NCI-H345 (cell line): ENCODE data around the gene ZNF385C.
A peak's percentile ranks its signal among the peaks of the same experiment; 100 is the strongest.
"Not testable (repeated sequence)": the region's sequence is repeated elsewhere in the genome, so short reads cannot be mapped to it uniquely, and the experiment has no call there.

Experiments used
- DNase-seq: peaks from one replicate; lab custom pipeline; 2025; lab: John Stamatoyannopoulos, UW

ZNF385C gene

DNA sequence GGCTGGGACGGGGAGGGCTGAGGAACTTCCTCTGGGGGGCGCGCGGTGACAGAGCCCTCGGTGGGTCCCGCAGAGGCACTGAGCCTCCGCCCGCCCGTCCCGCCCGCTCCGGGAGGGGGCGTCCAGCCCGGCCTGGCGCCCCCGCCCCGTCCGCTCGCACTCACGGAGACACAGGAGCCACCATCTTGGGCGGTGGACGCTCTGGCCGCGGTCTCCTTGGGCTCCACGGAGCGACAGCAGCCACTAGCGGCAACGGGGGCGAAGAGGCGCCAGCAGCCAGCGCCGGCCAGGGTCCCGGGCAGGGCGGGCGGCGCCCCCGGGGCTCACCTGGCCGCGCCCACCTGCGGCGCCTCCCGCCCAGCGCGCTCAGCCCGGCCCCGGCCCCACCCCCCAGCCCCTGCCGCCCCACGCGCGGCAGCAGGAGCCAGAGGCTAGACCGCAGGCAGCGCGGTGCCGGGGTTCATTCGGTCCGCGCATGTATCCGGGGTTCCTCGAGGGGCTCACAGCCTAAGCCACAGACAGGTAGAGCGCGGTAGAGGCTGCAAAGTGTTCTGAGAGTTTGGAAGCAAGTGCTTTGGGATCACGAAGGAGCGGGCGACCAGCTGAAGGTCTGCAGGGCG, 47.8 kb downstream of the ZNF385C start, which contains the start of gene C17orf113:
Gene C17orf113, minus strand, starts transcription at position 209 of the 620 bp plus-strand sequence. CDS start 7,225 bp downstream, outside the sequence.
- DNase-seq, result peak; percentile 57

DNA sequence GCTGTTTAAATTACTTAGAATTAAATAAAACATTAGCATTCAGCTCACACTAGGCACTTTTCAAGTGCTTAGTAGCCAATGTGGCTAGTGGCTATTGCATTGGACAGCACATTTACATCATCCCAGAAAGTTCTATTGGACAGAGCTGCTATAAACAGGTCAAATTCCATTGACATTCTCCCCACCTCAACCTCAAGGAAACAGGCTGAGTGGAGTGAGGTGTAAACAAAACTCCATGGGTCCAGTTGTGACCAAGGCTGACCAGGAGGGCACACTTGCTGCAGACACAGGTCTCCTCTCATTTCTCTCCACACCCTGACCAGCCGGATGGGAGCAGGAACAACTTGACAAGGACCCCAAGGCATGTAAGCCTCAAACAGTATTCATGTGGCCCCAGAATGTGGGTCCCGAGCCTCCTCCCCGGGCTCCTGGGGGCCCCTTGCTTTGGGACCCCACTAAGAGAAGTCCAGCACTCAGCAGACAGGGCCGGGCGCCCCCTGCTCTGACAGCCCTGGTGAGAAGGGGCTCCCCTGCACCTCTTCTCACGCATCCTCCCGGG, 48.4 kb downstream of the ZNF385C start:
- no peak for DNase-seq

DNA sequence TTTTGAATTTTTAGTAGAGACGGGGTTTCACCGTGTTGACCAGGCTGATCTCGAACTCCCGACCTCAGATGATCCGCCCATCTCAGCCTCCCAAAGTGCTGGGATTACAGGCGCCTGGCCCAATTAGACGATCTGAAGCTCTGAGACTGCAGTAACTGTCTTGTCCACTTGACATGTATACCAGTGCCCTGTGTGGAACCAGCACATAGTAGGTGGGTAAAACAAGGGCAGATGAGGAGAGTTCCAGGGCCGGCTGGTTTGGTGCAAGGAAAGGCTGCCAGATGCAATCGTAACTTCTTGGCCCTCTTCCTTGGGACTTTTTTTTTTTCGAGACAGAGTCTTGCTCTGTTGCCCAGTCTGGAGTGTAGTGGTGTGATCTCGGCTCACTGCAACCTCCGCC, 50.9 kb downstream of the ZNF385C start:
- no peak for DNase-seq

DNA sequence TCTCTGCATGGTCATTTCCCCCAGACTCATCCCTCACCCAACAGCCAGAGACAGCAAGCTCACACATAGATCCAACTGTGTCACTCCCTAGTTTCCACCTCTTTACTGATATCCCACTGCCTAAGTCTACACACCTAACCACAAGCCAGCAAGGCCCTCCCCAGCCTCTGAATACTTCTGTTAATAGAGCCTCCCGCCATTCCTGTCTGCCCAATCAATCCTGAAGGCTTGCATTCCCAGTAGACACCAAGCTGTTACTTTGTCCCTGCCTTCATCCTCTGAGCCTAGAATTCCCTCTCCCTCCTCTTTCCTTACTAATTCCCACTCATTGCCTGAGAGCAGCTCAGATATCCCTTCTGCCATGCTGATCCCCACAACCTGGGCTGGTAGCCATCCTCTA, 52.6 kb downstream of the ZNF385C start:
- DNase-seq, result no peak

DNA sequence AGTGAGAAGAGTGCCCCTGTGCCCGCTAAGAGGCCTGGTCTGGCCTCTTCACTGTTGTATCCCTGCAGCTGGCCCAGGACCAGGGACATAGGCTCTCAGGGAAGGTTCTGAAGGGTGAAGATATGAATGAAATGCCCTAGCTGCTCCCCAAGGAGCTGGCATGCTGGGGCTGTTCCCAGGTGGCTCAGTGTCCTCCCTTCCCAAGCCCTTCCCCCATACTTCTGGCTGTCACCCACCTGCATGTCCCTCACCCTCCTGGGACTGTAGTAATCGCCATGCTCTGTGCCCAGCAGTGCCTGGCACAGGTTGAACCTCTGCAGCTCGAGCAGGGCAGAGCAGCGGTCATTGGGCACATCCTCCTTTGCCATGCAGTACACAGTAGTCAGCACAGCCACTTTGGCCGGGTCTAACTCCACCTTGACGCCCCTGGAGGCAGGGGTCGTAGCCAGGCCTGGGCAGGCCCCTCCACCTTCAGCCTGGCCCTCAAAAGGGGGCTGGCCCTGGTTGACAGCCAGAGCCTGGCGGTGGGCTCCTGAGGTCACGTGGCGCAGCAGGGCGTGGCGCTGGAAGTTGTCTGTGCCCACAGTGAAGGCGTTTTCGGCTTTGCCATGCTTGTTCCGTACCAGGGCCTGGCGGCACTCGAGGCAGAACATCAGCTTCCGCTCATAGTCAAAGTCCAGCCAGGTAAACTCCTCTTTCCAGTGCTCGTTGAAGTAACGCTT, 55.5 kb downstream of the ZNF385C start:
- DNase-seq, result no peak

DNA sequence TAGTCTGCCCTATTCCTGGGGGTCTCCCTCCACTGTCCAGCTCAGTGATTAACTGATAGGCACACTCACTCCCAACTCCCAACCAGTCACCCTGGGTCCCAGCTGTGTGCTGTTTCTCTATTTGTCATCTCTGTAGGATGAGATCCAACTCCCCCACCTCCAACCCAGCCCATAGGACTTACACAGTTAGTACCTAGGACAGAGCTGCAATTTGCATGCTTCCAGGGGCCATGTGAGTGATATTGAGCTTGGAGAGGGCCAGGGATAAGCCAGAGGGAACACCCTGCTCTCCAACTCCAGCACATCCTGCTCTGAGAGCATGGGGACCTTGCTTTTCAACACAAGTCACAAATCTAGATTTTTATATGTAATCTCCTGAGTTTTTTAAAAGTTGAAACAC, 56.7 kb downstream of the ZNF385C start:
- no peak for DNase-seq

DNA sequence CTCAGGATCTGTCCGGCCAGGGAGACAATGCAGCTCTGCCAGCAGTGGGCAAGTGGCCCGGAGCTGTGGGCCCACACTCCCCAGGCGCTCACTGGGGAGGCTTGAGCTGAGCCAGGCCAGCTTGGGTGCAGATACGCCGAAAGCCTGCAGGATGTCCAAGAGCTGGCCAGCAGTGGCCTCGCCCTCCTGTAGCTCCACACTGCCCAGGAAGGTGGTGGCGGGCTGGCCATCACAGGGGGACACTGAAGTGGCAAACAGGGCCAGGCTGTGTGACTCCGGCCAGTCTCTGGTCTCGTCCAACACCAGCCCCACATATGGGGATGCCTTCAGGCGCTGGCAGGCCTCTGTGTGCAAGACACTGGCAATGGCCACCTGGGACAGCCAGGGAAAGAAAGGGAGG, 57.5 kb downstream of the ZNF385C start:
- no peak for DNase-seq

DNA sequence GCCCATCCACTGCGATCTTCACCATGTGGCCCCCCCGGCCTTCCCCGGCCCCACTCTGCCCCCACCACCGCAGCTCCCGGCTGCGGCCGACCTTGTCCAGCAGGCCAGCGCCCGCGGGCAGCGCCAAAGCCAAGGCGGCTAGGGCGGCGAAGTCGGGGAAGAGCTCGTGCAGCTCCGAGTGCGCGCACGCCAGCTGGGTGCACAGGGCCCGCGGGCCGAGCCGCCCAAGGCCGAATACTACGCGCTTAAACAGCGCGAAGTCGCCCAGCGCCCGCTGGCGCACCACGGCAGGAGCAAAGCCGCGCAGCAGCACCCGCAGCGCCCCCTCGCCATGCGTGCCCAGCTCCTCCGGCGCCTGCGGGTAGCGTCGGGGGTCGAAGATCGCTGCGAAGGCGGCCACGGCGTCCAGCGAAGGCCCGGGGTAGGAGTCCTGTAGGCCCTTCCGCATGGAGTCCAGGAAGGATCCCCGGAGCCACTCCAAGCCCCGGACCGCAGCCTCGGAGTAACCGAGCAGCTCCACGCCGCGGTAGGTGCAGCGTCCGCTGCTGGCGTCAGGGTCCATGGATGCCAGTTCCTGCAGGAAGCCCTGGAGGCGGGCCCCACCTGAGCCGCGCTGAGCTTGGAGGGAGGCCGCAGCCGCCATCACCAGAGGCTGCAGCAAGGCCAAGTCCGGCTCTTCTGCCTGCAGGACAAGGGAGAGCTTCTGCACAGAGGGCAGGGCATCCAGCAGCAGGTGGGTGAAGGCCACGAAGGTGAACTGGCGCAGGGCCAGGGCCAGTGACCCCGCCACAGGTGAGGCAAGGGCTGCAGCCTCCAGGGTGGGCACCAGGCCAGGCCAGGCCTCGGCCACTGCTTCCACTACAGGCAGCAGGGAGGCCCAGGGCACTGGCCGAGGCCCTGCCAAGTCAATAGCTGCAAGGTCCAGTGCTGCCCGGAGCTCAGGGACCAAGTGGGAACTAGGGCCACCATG, 58.2 kb downstream of the ZNF385C start:
- no peak for DNase-seq

DNA sequence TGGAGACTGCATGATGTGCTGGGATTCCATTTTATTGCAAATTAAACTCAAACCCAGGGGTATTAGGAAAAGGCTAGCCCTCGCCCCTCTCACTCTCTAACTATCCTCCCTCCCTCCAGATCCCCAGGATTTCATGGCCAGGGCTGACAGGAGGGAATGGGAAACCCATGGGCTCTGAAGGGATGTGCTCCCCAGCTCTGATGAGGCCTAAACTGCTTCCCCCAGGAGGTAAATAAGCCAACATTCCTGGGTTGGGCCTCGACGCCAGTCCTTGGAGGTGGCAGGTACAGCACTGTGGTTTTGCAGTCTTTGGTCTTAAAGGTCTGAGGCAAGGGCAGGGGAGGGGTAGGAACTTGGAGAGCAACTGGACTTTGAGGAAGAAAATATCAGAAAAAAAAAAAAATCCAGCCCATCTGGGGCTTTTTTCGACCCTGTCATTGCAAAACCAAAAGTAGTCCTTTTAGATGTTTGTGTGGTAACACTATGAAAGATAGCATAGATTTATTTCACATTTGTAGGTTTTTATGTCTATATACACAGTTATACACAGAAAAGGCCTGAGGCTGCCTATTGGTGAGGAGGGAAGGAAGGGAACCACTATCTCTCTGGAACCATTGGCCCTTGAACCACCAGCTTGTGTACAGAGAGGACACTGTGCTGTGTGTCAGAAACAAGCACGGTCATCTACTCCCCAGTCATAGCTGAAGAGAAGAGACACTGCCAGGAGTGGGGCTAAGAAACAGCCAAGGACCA, 59.9 kb downstream of the ZNF385C start:
- DNase-seq, result no peak

DNA sequence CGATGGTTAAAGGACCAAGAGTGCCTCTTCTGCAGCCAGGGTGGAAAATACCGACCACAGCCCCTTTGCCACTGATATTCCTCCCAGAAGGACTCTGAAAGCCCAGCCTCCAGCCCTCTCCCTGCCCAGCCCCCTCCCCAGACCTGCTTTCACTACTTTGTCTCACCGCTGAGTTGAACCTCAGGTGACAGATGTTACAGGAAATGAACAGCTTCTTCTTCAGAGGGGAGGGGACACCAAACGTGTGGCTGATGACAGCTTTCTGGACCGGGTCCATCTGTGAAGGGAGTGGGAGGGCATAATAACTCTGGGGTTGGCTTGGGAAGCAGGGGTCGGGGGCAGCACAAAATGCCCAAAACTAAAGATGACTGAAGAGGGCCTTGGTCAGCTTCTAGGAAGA, 64.2 kb downstream of the ZNF385C start:
- DNase-seq, result no peak

DNA sequence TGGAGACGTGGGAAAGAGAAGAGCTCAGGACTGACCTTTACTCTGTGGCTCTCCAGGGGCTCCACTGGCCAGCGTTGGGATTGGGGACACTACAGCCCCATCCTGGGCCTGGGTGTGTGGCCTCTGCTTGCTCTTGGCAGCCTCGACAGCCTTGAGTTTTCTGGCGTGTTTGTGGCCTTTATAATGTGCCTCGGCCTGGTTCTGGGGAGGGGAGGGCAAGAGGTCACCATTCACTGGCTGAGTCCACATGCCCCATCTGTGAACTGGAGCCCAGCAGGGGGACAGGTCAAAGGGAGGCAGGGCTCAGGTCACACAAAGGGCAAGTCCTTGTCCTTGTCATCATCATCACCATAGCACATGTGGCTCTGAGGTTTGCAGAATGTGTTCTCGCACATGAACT, 66.7 kb downstream of the ZNF385C start:
- DNase-seq, result no peak

DNA sequence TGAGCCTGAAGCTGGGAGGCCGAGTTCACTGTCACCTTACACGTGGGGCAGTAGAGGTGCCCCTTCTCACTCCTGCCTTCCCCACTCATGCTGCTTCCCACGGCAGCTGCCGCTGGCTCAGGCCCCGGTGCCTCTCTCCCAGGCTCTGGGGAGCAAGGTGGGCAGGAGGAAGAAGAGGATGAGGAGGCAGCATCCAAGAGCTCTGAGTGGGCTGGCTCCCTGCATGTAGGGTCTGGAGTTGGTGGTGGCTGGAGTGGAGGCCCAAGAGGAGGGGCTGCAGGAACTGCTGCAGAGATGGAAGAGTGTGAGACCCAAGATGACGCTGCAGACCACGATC, 69.5 kb downstream of the ZNF385C start:
- no peak for DNase-seq

DNA sequence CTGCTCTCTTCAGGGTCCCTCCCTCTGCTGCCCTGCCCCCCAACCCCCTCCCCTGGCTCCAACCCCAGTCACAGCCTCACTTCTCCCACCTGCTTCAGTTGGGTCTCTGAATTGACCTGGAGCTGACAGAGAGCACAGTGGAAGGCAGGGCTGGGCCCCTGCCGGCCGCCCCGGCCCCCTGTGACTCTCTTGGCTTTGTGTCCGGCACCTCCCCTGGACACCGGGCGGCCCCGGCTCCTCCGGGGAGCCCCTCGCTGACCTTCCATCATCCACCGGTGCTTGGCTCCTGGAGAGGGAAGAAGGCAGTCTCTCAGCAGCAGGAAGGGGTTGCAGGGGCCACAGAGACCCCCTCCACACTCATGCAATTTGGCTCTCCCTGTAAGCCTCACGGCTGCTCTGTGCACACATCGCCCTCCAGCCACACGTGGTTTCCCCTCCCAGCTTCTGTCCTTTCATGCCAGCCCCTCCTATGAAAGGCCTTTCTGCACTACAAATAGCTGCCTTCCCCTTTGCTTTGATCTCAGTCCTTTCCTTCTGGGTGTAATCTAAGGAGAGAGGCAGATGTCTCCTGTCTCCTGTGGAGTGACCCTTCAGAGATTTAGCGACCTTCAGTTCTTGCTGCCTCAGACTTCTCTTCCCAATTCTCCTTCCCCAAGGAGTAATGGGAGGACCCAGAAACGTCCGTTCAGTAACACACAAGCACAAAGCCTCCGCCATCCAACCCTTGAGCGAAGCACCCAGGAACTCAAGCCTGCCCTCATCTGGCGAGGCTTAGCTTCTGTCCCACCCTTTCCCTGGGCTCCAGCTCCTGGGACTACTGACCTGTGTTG, 70.1 kb downstream of the ZNF385C start:
- no peak for DNase-seq

DNA sequence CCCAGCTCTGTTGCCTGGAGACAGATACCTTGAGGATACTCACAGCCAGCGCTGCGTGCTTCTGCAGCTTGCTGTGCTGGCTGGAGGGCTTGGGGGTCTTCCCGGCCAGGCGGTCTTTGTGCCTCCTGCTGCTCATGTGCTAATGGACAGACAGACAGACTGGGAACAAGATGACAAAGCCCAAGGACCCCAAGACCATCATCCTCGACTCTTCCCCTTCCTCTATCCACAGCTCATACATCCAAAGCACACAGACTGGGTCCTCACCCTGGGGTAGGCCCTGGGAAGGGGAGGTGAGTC, 70.7 kb downstream of the ZNF385C start:
- no peak for DNase-seq

DNA sequence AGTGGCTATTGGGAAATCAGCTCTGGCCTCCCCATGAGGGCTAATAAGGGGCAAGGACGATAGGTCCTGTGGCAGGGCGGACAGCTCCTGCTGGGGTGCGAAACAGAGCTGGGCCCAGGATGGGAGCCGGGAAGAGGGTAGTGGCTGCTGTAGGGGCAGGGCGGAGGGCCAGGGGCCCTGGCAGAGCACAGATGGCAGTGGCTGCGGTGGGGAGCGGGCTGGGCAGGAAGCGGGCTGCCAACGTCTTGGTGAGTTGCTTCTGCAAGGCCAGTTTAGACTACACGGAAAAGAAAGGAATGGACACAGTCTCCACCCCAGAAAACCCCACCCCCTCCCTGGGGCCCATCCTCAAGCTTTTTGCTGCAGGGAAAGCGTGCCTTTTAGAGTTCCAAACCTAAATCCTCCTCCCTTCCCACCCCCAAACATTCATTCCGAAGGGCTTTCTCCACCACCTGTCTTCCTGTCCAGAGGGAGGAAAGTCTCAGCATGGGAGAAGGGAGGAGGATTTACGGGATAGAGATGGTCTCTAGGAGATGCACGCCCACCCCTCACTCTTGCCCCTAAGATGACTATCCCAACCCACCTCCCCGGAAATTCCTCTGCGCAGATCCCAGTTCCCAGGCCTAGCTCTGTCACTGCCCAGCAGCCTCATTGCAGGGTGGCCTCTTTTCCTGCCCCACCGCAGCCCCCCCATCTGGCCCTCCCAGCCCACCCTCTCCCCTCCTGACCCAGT, 71.2 kb downstream of the ZNF385C start:
- no peak for DNase-seq

DNA sequence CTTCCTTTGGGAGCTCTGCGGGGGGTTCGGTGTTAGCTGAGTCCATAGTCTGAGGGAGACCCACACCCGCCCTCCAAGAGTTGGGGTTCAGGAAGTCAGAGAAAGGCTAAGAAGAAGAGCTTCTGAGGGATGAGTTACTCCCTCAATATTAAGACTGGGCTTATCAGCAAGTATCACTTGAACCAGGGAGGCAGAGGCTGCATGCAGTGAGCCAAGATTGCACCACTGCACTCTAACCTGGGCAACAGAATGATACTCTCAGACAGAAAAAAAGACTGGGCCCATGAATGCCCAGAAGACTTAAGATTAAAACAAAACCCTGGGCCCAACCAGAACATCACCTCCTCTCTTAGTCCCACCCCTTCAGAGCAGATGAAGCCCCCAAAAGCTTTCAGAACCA, 72.3 kb downstream of the ZNF385C start:
- DNase-seq, result no peak

DNA sequence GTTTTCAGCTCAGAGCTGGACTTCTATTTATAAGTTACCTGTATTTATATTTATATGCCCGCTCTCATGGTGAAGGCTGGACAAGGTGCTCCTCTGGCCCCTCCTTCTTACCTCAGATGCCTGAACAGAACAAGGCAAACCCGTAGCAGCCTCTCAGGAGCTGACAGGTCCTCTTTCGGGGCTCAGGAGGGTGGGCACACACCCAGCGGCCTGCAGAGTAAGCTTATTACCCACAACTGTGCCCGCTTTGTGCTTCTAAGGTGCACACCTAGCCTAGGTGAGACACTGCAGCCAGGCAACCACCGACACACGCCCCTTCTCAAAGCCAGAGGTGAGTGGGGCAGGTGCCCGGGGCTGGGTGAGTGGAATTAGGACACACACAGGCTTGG, 73.1 kb downstream of the ZNF385C start:
- no peak for DNase-seq

DNA sequence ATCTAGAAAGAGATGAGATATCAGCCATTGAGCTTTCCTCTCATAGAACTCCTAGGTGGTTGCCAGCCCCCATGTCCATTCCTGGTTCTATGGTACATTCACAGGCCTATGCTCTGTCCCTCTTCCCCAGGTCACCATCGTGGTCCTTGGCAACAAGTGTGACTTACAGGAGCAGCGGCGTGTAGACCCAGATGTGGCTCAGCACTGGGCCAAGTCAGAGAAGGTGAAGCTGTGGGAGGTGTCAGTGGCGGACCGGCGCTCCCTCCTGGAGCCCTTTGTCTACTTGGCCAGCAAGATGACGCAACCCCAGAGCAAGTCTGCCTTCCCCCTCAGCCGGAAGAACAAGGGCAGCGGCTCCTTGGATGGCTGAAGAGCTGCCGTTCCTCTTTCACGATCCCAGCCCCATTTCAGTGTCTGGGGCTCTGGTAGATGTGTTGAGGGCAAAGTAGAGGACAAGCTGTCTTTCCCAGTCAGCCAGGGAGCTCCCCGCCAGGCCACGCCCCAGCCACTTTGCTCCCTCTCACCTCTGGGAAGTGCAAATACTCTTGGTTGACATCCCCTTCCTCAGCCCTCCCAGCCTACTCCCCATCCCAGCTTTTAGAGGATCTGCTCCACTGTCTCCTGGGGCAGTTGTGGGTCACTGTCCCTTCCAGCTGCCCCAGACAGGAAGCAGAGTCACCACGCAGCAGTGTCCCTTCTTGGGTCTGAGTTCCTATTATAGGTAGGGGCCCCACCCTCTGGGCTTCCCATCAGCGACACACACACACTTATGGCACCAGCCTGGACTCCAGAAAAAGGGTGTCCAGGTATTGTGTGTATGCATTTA, 74.5 kb downstream of the ZNF385C start:
- DNase-seq, result no peak

DNA sequence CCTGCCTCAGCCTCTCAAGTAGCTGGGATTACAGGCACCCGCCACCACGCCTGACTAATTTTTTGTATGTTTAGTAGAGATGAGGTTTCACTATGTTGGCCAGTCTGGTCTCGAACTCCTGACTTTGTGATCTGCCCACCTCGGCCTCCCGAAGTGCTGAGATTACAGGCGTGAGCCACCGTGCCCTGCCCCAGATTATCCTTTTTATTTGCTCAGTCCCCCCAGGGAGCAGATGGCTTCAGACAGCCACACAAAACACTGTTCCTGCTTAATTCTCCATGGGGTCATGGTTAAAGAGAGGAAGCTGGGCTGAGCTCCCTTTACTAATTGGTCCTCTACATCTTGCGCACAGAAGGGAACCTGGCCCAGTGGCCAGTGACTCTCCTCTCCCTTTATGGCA, 77.4 kb downstream of the ZNF385C start:
- DNase-seq, result not testable (repeated sequence)
